ENCODE results near the gene ZRSR2.

DNA sequence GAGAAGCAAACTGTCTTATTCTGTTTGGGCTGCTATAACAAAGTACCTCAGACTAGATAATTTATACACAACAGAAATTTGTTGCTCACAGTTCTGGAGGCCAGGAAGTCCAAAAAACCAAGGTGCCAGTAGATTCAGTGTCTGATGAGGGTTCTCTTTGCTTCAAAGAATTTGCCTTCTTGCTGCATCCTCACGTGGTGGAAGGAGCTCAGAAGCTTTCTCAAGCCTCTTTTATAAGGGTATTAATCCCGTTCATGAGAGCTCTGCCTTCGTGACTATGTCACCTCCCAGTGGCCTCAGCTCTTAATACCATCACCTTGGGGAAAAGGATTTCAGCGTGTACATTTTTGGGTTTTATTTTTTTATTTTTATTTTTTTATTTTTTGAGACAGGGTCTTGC is 32.1 kb upstream of the ZRSR2 start:
- TF ChIP-seq, protein P1, sequence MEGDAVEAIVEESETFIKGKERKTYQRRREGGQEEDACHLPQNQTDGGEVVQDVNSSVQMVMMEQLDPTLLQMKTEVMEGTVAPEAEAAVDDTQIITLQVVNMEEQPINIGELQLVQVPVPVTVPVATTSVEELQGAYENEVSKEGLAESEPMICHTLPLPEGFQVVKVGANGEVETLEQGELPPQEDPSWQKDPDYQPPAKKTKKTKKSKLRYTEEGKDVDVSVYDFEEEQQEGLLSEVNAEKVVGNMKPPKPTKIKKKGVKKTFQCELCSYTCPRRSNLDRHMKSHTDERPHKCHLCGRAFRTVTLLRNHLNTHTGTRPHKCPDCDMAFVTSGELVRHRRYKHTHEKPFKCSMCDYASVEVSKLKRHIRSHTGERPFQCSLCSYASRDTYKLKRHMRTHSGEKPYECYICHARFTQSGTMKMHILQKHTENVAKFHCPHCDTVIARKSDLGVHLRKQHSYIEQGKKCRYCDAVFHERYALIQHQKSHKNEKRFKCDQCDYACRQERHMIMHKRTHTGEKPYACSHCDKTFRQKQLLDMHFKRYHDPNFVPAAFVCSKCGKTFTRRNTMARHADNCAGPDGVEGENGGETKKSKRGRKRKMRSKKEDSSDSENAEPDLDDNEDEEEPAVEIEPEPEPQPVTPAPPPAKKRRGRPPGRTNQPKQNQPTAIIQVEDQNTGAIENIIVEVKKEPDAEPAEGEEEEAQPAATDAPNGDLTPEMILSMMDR (conservative IDR thresholded peaks at IDR 0.05; ENCODE audit: low read depth, low read length) = no peak
- TF ChIP-seq EZH2 (IDR thresholded peaks at IDR 0.05; ENCODE audit: low read length, unreplicated experiment) (no peak), EZH2phosphoT487 (IDR thresholded peaks at IDR 0.05; ENCODE audit: borderline replicate concordance, low read length) (no peak)

Measured in PC-3 (cell line).